IPS-11a (cell line): Measurements from ENCODE around the gene ICAM3.

Experiments used
- H3K4me3 ChIP-seq: one replicate; pipeline ENCODE4 v1.5.1; 2013; ENCODE audit warnings: low read depth, low read length, control low read depth

The ICAM3 gene

DNA sequence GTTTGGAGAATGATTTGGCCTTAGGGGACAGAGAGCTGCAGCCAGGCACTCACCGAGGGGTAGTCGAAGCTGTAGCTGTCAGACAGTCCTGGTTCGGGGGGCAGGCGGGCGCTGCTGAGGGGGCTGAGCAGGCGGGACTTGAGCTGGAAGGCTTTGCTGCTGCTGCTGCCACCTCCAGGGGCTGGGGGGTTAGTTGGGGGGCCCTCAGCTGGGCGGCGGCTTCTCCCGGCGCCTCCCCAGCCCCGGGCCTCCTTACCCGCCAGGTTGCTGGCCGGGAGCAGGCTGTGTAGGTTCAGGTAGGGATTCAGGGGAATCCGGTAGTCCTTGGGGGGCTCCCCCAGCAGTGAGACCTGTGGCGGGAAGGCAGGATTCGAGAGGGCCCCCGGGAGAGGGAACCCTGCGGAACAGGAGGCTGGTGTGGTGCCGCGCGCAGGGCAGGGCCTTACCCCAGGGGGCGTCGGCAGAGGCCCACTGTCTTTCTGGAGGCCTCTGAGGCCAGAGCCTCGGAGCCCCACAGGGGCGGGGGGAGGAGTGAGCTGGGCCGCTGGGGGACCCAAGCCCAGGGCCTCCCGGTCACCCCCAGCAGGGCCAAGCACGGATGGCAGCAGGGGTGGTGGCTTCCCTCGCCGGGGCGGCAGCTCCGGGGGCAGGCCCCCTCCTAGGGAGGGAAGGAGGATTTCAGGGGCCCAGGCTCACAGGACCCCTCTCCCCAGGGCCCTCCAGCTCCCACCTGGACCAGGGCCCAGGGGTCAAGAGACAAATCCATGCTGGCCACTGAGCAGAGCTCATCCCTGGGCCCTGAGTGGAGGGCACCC lies 18.6 kb downstream of the ICAM3 start:
- H3K4me3 ChIP-seq, result no peak overlapping the region

DNA sequence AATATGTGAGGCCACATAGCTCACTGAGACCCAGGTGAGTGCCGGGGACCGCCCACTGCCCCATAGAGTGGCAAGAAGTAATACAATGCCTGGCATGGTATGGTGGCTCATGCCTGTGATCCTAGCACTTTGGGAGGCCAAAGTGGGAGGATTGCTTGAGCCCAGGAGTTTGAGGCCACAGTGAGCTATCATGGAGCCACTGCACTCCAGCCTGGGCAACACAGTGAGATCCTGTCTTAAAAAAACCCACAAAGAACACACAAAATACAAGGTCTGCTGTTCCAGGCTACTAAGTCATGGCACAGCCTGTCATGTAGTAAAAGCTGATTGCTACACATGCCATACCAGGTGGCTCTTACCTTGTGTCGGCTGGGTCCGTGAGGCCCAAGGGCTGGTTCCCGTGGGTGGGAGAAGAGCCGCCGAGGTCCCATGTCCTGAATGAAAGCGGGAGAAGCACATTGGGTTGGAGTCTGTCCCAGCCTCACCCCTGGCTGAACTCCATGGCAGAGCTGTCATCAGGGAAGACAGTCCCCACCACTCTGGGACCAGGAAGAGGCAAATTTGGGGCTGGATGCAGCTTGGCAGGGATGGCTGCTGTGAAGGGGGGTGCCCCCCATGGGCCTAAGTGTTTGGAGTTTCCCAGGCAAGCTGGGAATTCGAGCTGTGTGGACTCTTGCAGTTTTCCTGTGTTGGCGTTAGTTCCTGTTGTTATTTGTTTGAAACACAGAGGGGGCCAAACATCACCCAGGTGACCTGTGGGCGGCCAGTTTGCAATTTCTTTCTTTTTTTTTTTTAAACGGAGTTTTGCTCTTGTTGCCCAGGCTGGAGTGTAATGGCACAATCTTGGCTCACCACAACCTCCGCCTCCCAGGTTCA lies 20.4 kb downstream of the ICAM3 start:
- no peak overlapping the region for H3K4me3 ChIP-seq

DNA sequence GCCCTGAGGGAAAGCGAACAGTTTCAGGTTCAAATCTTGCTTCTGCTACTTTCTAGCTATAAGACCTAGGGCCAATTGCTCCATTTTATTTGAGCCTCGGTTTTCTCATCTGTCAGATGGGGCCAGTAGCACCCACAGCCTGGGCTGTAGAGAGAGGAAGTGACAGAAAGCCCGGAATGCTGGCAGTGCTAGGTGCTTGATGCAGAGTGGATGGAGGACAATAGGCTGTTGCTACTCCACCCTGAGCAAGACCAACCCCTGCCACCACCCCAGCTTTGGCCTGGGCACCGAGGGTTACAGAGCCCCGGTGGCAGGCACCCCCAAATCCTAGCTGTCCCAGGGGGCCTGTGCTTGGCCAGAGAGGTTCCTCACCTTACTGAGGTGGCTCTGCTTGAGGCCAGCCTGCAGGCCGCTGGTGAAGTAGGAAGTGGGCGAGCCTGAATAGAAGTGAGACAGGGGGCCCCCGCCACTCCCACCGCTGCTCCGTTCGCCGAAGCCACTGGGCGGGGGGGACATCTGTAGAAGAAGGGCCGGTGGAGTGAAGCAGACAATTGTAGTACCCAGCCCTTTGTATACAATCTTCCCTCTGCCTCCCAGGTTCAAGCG lies 21.5 kb downstream of the ICAM3 start:
- no peak overlapping the region for H3K4me3 ChIP-seq

DNA sequence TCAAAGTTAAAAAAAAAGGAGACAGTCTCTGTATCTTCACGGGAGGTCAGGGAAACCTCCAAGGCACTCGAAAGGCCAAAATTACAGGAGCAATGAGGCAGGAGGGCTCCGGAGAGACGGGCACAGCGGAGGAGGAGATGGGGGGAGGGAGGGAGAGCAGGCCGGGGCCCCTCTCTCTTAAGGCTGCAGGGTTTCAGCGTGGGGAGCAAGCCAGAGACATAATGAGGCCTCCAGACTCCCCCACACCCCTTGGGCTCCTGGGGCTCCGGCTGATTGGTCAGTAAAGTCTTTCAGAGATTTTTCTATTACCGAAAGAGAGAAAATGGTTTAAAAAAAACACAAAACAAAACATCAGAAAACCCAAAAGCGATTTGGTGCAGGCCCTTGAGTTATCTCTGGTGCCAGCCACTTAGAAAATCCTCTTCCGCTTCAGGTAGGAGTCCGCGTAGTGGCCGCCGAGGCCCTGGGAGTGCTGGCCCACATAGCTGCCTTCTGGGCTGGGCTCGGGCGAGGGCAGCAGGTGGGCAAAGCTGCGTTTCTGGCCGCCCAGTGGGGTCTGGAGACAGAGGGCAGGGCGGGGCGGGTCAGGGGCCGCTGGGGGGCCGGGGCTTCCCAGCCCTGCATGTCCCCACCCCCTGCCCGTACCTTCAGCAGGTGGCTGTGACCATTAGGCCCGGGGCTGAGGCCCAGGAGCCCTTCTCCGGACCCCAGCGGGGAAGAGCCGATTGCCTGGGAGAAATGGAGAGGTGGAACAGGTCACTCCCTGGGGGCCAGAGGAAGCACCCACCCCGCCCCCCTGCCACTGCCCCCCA lies 22.2 kb downstream of the ICAM3 start:
- H3K4me3 ChIP-seq, result no peak overlapping the region

DNA sequence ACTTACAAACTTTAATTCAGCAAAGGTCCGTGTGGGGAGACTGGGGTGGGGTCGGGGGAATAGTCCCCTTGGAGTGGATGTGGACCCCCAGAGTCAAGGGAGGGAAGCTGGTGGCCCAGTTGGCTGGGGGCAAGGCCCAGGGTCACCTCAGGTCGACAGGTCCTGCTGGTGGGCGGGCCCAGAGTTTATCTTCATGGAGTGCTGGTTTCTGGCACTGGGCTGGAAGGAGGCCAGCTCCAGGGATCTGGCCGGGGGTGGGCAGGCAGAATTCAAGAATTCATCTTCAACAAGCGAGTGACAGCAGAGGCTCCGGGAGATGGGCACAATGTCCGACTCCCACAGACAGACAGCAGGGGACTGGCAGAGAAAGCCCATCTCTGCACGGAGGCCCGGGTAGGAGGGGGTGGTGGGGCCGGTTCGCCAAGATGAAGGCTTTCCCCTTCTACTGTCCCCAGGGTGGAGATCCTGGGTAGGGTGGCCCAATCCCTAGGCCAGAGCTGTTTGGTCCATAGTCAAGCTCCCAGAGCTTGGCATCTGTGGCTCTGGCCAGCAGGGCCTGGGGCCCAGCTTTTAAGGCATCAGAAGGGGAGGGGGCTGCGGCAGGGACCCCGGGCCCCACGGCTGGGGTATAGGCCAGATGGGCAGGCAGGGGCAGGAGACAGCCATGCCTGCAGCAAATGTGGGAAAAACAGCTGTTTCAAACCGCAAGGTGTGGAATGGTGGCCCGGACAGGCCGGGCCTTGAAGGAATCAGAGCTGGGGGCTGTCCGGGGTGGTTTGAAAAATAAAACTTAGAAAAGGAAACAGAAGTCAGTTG lies 23.0 kb downstream of the ICAM3 start:
- no peak overlapping the region for H3K4me3 ChIP-seq

DNA sequence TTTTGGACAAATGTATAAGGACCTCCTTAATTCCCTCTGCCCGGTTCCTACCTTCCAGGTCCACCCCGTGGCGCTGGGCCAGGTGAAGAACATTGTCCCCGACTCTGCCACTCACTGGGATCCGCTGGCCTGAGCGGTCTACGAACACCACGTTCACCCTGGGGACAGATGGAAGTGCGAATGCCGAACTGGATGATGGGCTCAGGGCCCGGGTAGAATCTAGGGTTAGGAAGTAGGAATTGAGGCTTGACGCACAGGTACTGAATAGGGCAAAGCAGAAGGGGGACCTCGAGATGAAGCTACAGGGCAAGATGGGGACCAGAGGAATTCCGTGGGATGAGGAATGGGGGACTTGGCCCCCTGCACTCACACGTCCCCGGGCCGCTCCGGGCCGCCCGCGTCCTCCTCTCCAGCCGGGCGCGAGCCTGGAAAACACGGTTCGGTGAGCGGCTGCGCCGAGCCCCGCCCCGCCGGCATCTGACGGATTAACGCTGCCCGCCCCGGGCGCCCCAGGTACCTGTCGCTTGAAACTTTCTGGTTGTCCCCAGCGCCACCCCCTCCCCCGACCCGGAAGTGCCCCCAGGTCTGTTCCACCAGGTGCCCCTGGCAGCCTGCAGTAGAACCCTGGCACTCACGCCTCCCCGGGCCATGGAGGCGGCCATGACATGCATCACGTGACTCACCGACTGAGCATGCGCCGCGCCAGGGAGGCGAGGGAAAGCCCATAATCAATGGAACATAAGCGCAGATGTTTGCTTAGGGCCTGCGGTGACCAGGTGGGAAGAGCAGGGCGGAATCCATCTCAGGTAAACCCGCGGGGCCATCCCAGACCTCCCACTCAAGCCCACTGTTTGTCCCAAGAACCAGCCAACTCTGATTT lies 23.8 kb downstream of the ICAM3 start, which contains the start of gene FDX2:
FDX2 (minus strand) TSS at position 681 of the 880 bp plus-strand sequence; CDS start at position 662, 19 bp downstream.
- peak within 1 kb of the TSS; percentile 84 for H3K4me3 ChIP-seq

DNA sequence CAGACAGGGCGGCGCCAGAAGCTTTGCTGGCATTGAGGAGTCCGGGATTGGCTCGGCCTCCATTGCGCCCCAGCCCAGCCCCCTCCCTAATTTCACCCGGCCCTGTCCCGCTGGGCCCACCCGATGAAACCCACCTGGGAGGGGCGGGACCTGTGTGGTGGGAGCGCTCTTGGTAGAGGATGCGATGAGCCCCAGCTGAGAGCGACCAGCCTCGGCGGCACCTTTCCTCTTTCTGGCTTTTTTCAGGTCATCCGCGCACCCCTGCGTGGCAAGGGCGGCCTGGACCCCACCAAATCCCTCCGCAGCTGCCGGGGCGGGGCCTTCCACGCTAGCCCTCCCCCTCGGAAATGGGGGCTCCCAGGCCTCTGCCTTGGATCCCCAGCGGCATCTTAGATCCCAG lies 30.0 kb downstream of the ICAM3 start, which contains the start of gene ZGLP1:
ZGLP1 (minus strand) TSS at position 393 of the 400 bp plus-strand sequence.
- H3K4me3 ChIP-seq, result no peak within 1 kb of the TSS

DNA sequence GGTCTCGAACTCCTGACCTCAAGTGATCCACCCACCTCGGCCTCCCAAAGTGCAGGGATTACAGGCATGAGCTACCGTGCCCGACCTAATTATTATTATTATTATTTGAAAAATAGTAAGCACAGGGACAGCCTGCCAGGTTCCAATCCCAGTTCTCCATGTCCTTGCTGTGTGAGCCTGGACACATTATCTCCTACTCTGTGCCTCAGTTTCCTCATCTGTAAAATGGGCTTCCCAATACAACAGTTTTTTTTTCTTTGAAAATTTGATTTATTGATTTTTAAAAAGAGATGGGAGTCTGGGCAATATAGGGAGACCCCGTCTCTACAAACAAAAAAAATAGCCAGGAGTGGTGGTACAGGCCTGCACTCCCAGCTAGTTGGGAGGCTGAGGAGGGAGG lies 33.1 kb downstream of the ICAM3 start:
- no peak overlapping the region for H3K4me3 ChIP-seq

DNA sequence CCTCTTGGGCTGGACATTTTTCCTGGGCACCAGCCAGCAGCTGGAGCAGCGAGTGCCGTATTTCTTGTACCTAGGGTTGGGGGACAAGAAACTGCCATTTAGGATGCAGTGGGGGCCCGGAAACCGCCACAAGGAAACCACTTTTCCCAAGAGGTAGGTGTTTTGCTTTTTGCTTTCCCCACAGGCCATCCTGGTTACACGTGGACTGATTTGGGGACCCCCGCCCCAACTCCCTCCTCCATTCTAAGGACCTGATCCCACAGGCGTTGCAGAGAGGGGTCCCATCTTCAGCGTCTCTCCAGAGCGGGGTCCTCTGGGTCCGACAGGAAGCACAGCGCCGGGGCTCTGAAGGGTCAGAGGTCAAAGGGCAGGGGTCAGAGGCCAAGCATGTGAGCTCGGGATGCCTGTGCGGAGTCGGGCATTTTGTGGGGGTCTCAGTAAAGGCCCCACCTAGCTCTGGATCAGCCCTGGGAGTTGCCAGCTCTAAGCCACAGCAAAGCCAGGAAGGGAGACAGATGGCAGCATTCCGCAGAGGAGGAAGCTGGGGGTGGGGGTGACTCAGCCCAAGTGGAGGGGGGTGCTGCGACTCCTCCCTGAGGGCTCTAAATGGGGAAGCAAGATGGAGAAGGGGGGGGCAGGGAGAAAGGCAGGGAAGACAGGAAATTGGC lies 34.2 kb downstream of the ICAM3 start:
- H3K4me3 ChIP-seq, result no peak overlapping the region

DNA sequence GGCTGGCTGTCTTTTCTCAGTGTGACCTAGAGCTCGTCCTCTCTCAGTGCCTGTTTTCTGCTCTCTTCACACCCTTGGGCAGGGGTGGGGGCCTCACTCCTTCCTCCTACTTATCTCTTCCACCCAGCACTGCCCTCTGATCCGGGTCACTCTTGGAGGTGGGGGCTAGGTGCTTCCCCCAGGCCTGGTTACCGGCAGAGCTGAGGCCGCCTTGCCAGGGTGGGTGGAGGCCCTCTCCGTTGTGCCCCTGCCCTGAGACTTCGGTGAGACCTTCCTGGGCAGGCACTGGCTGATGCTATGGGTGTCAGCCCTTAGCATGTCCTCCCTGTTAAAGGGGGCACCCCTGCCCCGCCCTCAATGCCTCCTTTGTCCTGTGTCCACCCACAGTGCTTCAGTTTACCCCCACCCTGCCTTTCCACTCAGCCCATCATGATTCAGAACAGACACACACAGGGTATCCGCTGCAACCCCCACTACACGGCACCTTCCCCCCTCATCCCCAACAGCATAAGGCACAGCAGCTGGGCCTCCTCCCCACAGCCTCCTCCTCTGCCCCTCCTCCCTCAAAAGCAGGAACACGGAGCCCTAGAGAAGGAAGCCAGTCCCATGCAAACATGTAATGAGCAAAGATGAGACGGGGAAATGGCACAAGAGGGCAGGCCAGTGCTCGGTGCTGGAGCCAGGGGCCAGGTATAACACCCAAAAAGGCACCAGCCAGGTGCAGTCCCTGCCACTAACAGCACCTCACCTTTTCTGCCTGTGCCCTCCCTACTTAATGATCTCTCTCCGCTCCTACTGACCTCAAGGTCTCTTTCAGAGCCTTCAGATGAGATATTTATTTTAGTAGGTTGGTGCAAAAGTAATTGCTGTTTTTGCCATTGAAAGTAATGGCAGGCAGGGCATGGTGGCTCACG lies 39.6 kb downstream of the ICAM3 start:
- no peak overlapping the region for H3K4me3 ChIP-seq

DNA sequence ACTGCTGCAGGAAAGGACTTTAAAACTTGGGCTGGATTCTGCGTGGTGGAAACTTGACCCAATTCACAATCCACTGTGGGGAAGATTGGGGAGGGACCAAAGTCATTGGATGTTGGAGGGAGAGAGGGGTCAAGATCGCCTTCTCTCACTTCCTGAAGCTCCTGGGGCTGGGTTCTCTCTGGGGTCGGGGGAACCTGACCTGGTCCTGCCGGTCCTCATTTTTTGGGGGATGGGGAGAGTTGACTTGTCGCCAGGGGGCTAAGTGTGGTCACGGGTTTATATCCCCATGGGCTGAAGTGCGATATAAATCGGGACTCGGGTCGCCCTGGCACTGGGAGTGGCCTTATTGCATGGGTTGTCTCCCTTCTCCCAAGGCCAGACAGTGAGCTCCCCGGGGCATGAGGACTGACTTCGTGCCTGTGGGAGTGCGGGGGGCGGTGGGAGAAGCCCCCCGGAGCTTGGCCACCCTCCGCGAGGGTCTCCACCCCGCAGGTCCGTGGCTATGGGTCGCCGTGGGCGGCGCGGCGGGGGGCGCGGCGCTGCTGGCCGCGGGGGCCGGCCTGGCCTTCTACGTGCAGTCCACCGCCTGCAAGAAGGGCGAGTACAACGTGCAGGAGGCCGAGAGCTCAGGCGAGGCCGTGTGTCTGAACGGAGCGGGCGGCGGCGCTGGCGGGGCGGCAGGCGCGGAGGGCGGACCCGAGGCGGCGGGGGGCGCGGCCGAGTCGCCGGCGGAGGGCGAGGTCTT lies 43.4 kb downstream of the ICAM3 start:
- H3K4me3 ChIP-seq, result no peak overlapping the region

DNA sequence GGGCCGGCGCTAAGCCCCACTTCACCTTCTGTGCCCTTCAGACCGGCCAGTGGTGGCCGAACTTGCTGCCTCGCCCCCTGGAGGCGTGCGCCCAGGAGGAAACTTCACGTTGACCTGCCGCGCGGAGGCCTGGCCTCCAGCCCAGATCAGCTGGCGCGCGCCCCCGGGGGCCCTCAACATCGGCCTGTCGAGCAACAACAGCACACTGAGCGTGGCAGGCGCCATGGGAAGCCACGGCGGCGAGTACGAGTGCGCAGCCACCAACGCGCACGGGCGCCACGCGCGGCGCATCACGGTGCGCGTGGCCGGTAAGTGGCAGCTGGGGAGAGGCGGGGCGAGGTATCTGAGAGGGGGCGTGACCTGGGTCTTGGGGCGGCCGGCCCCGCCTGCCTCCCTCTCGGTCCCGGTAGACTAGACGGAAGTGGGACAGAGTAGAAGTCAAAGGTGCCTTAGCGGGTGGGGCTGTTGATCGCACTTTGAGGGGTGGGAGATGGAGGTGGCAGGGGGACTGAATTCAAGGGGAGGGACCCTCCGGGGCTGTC lies 44.0 kb downstream of the ICAM3 start:
- H3K4me3 ChIP-seq, result no peak overlapping the region

DNA sequence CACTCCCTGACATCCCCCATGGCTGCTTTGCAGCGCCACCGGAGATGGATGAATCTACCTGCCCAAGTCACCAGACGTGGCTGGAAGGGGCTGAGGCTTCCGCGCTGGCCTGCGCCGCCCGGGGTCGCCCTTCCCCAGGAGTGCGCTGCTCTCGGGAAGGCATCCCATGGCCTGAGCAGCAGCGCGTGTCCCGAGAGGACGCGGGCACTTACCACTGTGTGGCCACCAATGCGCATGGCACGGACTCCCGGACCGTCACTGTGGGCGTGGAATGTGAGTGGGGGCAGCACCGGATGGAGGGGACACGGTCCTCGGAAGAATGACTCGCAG lies 45.1 kb downstream of the ICAM3 start:
- no peak overlapping the region for H3K4me3 ChIP-seq

DNA sequence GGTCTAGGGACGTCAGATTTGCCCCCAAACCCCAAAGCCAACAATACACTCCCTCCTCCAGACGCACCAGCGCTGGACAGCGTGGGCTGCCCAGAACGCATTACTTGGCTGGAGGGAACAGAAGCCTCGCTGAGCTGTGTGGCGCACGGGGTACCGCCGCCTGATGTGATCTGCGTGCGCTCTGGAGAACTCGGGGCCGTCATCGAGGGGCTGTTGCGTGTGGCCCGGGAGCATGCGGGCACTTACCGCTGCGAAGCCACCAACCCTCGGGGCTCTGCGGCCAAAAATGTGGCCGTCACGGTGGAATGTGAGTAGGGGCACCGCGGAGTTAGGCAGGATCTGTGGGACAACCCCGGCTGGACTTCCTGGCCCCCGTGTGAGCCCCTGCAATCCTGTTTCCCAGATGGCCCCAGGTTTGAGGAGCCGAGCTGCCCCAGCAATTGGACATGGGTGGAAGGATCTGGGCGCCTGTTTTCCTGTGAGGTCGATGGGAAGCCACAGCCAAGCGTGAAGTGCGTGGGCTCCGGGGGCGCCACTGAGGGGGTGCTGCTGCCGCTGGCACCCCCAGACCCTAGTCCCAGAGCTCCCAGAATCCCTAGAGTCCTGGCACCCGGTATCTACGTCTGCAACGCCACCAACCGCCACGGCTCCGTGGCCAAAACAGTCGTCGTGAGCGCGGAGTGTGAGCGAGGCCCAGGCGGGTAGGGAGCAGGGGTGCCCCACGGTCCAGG lies 45.6 kb downstream of the ICAM3 start:
- H3K4me3 ChIP-seq, result no peak overlapping the region

DNA sequence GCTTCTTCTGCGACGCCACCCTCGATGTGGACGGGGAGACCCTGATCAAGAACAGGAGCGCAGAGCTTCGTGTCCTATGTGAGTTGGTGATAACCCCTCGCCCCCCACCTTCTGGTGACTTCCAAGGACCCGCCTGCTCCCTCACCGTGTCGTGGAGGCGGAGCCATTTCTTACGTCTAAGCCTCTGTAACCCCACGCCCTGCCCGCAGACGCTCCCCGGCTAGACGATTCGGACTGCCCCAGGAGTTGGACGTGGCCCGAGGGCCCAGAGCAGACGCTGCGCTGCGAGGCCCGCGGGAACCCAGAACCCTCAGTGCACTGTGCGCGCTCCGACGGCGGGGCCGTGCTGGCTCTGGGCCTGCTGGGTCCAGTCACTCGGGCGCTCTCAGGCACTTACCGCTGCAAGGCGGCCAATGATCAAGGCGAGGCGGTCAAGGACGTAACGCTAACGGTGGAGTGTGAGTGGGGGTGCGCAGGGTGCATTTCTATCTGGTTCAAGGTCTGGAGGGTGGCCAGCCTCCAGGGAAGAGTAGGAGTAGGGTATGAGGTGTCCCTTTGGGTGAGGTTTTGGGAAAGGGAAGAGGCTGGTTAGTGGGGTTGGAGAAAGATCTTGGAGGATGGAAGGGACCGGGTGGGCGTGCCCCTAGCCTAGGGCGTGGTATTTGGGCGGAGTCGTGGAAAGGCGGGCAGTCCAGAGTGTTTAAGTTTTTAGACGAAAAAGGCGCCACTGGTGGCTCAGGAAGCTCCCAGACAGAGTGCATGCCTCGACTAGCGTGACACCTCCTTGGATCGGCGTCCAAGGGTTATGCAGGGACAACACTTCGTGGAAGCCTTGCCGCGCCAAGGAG lies 46.4 kb downstream of the ICAM3 start:
- H3K4me3 ChIP-seq, result peak overlapping the region; percentile 28
